CD14-positive monocyte (primary cell): ENCODE data around the gene PDCD1. TPM values are rescaled to one million over a fixed set of nuclear protein-coding genes. Genes with fewer than 3 reads are reported as not detected.

Source experiments
- DNase-seq, 3 donors: peaks; one replicate each; pipeline ENCODE4 v3.0.0-alpha.2; 2011 to 2022
- H2AFZ ChIP-seq: 2 replicates; pipeline ENCODE4 v1.6.0; 2012; ENCODE audit warnings: mild to moderate bottlenecking, low read depth, low read length, inconsistent platforms; ENCODE audit not compliant: insufficient read depth, poor library complexity, severe bottlenecking
- H3K27ac ChIP-seq, 2 donors: 1 replicate in 1 of 2; 2 replicates in 1 of 2; pipeline ENCODE4 v1.5.1; 2012 to 2013; ENCODE audit warnings: low read length in 2 of 2, control low read depth in 1 of 2, inconsistent platforms in 1 of 2, low read depth in 1 of 2, mild to moderate bottlenecking in 1 of 2
- H3K27me3 ChIP-seq, 2 donors: one replicate each; pipeline versions ENCODE4 v1.6.0 to v1.6.1; 2011 to 2013; ENCODE audit warnings: low read length in 2 of 2; ENCODE audit not compliant: control insufficient read depth in 2 of 2, insufficient read depth in 2 of 2
- H3K36me3 ChIP-seq, 2 donors: replicated peaks in 1 of 2; 1 replicate in 1 of 2; 2 replicates in 1 of 2; pipeline versions ENCODE4 v1.5.1 to v1.6.1; 2012 to 2013; ENCODE audit warnings: low read length in 2 of 2, control low read depth in 1 of 2, inconsistent platforms in 1 of 2, mild to moderate bottlenecking in 1 of 2; ENCODE audit not compliant: insufficient read depth in 2 of 2, control insufficient read depth in 1 of 2
- H3K4me1 ChIP-seq, 2 donors: 1 replicate in 1 of 2; 2 replicates in 1 of 2; pipeline versions ENCODE4 v1.5.1 to v1.6.1; 2012 to 2013; ENCODE audit warnings: low read length in 2 of 2, control low read depth in 1 of 2, inconsistent platforms in 1 of 2, mild to moderate bottlenecking in 1 of 2, moderate library complexity in 1 of 2; ENCODE audit not compliant: insufficient read depth in 2 of 2, control insufficient read depth in 1 of 2
- H3K4me2 ChIP-seq: replicated peaks from 2 replicates; pipeline ENCODE3; 2012; ENCODE audit warnings: low read length, moderate library complexity, mild to moderate bottlenecking; ENCODE audit not compliant: poor library complexity, severe bottlenecking; ENCODE audit errors: extremely low read depth
- H3K4me3 ChIP-seq, 3 experiments: fragments of 200-600 bp in 1 of 3; sonication (generic) in 1 of 3; replicated peaks in 1 of 3; 1 replicate in 2 of 3; 2 replicates in 1 of 3; pipeline ENCODE4 v1.5.1; 2011 to 2013; ENCODE audit warnings: low read length in 3 of 3, mild to moderate bottlenecking in 3 of 3, control low read depth in 2 of 3, low read depth in 2 of 3, inconsistent platforms in 1 of 3, moderate library complexity in 1 of 3
- H3K79me2 ChIP-seq: 2 replicates; pipeline ENCODE4 v1.6.0; 2012; ENCODE audit warnings: mild to moderate bottlenecking, control low read depth, inconsistent platforms, low read length, moderate library complexity; ENCODE audit not compliant: insufficient read depth
- H3K9ac ChIP-seq: 2 replicates; pipeline ENCODE4 v1.6.0; 2017; ENCODE audit warnings: low read length, mild to moderate bottlenecking; ENCODE audit not compliant: insufficient read depth, poor library complexity, severe bottlenecking
- H3K9me3 ChIP-seq, 2 donors: replicated peaks in 1 of 2; 1 replicate in 1 of 2; 2 replicates in 1 of 2; pipeline versions ENCODE4 v1.5.1 to v1.6.1; 2012 to 2013; ENCODE audit warnings: low read length in 2 of 2, control low read depth in 1 of 2; ENCODE audit not compliant: control insufficient read depth in 1 of 2, insufficient read depth in 1 of 2
- H4K20me1 ChIP-seq: 2 replicates; pipeline ENCODE4 v1.6.0; 2012; ENCODE audit warnings: mild to moderate bottlenecking, low read length, control low read depth, moderate library complexity; ENCODE audit not compliant: insufficient read depth
- H3K27ac Mint-ChIP-seq, 7 donors: one replicate each; pipeline ENCODE4 v1.8.0; 2020; ENCODE audit warnings: mild to moderate bottlenecking in 7 of 7, mixed read lengths in 7 of 7, moderate library complexity in 6 of 7, inconsistent platforms in 2 of 7
- H3K27me3 Mint-ChIP-seq, 3 donors: one replicate each; pipeline ENCODE4 v1.8.0; 2021 to 2022; ENCODE audit warnings: low read depth in 3 of 3, mild to moderate bottlenecking in 3 of 3, mixed read lengths in 3 of 3, moderate library complexity in 3 of 3, inconsistent platforms in 1 of 3
- H3K36me3 Mint-ChIP-seq, 2 donors: one replicate each; pipeline ENCODE4 v1.8.0; 2020; ENCODE audit warnings: mixed read lengths in 2 of 2, inconsistent platforms in 1 of 2, mild to moderate bottlenecking in 1 of 2
- H3K4me1 Mint-ChIP-seq: one replicate; pipeline ENCODE4 v1.8.0; 2020; ENCODE audit warnings: mild to moderate bottlenecking, mixed read lengths
- H3K4me3 Mint-ChIP-seq, 2 donors: one replicate each; pipeline ENCODE4 v1.8.0; 2020; ENCODE audit warnings: mild to moderate bottlenecking in 2 of 2, mixed read lengths in 2 of 2, moderate library complexity in 1 of 2
- H3K9me3 Mint-ChIP-seq, 7 donors: one replicate each; pipeline ENCODE4 v1.8.0; 2020 to 2022; ENCODE audit warnings: mixed read lengths in 7 of 7, mild to moderate bottlenecking in 6 of 7, moderate library complexity in 6 of 7, inconsistent platforms in 2 of 7
- CTCF ChIP-seq: fragments of 200-600 bp; IDR thresholded peaks from one replicate; pipeline ENCODE4 v1.8.0; 2022; ENCODE audit warnings: antibody characterized with exemption, mild to moderate bottlenecking
- WGBS: methylation state at CpG from one replicate; pipeline ENCODE4 v1.1.5; 2013; ENCODE audit warnings: missing lambda C conversion rate; ENCODE audit not compliant: insufficient coverage; 5-methylcytosine and 5-hydroxymethylcytosine counted together
- intact Hi-C, 2 donors: fragments of 100-400 bp; cut with micrococcal nuclease; formaldehyde crosslinking; loops; one replicate each; pipeline versions ENCODE4 v1.15.0 to v1.15.1; 2023
- polyA plus RNA-seq, 3 donors: library from polyadenylated mRNA; depleted of rRNA in 1 of 3; unstranded in 2 of 3; stranded (reverse) in 1 of 3; fragments of 300-500 nt in 2 of 3; fragments of >200 nt in 1 of 3; fragmentation: Illumina TruSeq in 2 of 3; gene quantifications; 1 replicate in 2 of 3; 2 replicates in 1 of 3; pipeline ENCODE4 v1.2.3, GENCODE V29; 2012 to 2021

PDCD1 gene
- polyA plus RNA-seq, 3 donors = 0.08 TPM; not detected in 2

GRCh38 chr2:241849616-241850543 lies 8.8 kb downstream of the PDCD1 start:
- no peaks in the 10 kb centered on the region for H3K27me3 ChIP-seq
- Mint-ChIP-seq H3K27me3 (peaks cover 0 to 22% (median 9%) of the 10 kb centered on the region in 3 donors), H3K9me3 (peaks cover 0 to 6% (median 0%) of the 10 kb centered on the region in 7 donors), H3K4me1 (peaks cover 11% of the 10 kb centered on the region), H3K36me3 (peaks cover 2 to 6% of the 10 kb centered on the region in 2 donors), H3K4me3 (no peak overlapping the region), H3K27ac (no peak overlapping the region)
- intact Hi-C loops = no loop called here
- WGBS = 100% methylated on average over 4 of the region's 16 CpGs
- no peak overlapping the region for H3K9ac ChIP-seq
- no peak overlapping the region for H3K4me3 ChIP-seq
- H3K79me2 ChIP-seq = no peaks in the 10 kb centered on the region
- H4K20me1 ChIP-seq = no peaks in the 10 kb centered on the region
- no peak overlapping the region for H2AFZ ChIP-seq
- H3K27ac ChIP-seq = no peak overlapping the region
- no peak for DNase-seq
- H3K4me1 ChIP-seq = peaks cover under 1 to 3% of the 10 kb centered on the region in 2 donors
- H3K9me3 ChIP-seq = no peaks in the 10 kb centered on the region
- TF ChIP-seq CTCF = no peak
- H3K36me3 ChIP-seq = no peaks in the 10 kb centered on the region
- no peak overlapping the region for H3K4me2 ChIP-seq

GRCh38 chr2:241848761-241849615 lies 9.7 kb downstream of the PDCD1 start:
- Mint-ChIP-seq H3K36me3 (peaks cover 2 to 6% of the 10 kb centered on the region in 2 donors), H3K9me3 (peaks cover 0 to 6% (median 0%) of the 10 kb centered on the region in 7 donors), H3K4me1 (peaks cover 18% of the 10 kb centered on the region), H3K27ac (peak overlapping the region in 1 of 7 donors; percentile 46), H3K4me3 (no peak overlapping the region), H3K27me3 (peaks cover 4 to 21% (median 16%) of the 10 kb centered on the region in 3 donors)
- intact Hi-C loops = no loop called here
- no peak overlapping the region for H3K27ac ChIP-seq
- no peak overlapping the region for H3K4me3 ChIP-seq
- H3K4me1 ChIP-seq = peaks cover 7 to 12% of the 10 kb centered on the region in 2 donors
- H3K9ac ChIP-seq = no peak overlapping the region
- H3K27me3 ChIP-seq = no peaks in the 10 kb centered on the region
- no peak overlapping the region for H2AFZ ChIP-seq
- H3K9me3 ChIP-seq = no peaks in the 10 kb centered on the region
- no peak for DNase-seq
- H4K20me1 ChIP-seq = no peaks in the 10 kb centered on the region
- H3K79me2 ChIP-seq = no peaks in the 10 kb centered on the region
- TF ChIP-seq CTCF = no peak
- 94% methylated on average over 21 of the region's 39 CpGs for WGBS
- no peaks in the 10 kb centered on the region for H3K36me3 ChIP-seq
- no peak overlapping the region for H3K4me2 ChIP-seq
